ENCODE measurements around the gene NECTIN4. TPM values are rescaled to one million over a fixed set of nuclear protein-coding genes. Genes with fewer than 3 reads are reported as not detected.

Gene NECTIN4
- total RNA-seq, 1 donor from 2014 or later, result 42.7 TPM

DNA sequence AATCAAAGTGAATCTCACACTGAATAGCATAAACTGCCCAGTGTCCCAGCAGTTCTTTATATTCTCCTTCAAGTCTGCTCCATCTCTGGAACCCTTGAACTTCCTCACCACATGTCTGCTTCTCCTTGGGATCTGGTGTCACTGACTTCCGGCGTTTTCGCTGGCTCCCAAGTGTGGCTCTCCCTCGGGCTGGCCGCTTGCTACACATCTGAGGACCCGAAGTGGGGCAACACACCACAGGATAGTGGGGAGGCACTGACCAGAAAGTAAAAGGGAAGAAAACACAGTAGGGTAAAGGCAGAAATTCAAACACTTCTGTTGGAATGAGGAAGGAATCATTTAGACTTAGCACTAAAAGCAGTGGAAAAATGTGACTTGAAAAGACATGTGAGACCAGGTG, 33.6 kb upstream of the NECTIN4 start:
- peaks cover 0 to 62% of the 10 kb centered on the region in 2 donors for H3K36me3 ChIP-seq

DNA sequence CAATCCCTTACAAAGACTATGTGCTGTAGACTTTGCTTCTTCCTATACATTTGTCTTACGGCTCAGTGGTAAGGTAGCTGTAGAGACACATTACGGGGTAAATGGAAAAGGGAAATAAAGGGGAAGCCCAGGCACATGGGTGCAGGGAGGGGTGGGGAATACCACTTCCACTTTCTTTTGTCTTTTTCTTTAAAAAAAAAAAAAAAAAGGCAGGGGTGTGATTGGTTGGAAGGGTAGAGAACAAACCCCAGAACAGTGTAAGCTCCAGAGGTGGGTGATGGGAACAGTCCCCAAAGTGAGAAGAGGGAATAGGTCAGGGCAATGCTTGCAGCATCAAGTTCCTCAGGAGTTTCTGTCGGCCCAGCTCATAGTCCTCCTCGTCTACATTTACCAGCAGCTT, 32.5 kb upstream of the NECTIN4 start:
- DNase-seq (ENCODE audit: extremely low spot score in 2 of 2), result no peak
- Histone ChIP-seq H3K4me1 (peaks cover 24% of the 10 kb centered on the region), H3K27me3 (no peaks in the 10 kb centered on the region), H3K36me3 (peaks cover 0 to 57% of the 10 kb centered on the region in 2 donors), H3K4me3 (no peak overlapping the region), H3K9me3 (no peaks in the 10 kb centered on the region), H3K27ac (no peak overlapping the region)
- TF ChIP-seq POLR2A (IDR thresholded peaks at IDR 0.05), result no peak
- no peak for TF ChIP-seq POLR2AphosphoS5 (IDR thresholded peaks at IDR 0.05; ENCODE audit: insufficient read depth in 1 of 2, low read depth in 1 of 2)
- TF ChIP-seq, protein P1, sequence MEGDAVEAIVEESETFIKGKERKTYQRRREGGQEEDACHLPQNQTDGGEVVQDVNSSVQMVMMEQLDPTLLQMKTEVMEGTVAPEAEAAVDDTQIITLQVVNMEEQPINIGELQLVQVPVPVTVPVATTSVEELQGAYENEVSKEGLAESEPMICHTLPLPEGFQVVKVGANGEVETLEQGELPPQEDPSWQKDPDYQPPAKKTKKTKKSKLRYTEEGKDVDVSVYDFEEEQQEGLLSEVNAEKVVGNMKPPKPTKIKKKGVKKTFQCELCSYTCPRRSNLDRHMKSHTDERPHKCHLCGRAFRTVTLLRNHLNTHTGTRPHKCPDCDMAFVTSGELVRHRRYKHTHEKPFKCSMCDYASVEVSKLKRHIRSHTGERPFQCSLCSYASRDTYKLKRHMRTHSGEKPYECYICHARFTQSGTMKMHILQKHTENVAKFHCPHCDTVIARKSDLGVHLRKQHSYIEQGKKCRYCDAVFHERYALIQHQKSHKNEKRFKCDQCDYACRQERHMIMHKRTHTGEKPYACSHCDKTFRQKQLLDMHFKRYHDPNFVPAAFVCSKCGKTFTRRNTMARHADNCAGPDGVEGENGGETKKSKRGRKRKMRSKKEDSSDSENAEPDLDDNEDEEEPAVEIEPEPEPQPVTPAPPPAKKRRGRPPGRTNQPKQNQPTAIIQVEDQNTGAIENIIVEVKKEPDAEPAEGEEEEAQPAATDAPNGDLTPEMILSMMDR (IDR thresholded peaks at IDR 0.05), result no peak
- intact Hi-C loops (cut with DNase I), result no loop called here

More for the DNA sequence above, 33.6 kb upstream of the NECTIN4 start:
- Histone ChIP-seq H3K27ac (no peak overlapping the region), H3K4me3 (no peak overlapping the region), H3K27me3 (no peaks in the 10 kb centered on the region), H3K9me3 (no peaks in the 10 kb centered on the region), H3K4me1 (peaks cover 25% of the 10 kb centered on the region)
- no peak for DNase-seq (ENCODE audit: extremely low spot score in 2 of 2)
- TF ChIP-seq POLR2AphosphoS5 (IDR thresholded peaks at IDR 0.05; ENCODE audit: insufficient read depth in 1 of 2, low read depth in 1 of 2), result no peak
- no peak for TF ChIP-seq POLR2A (IDR thresholded peaks at IDR 0.05)
- TF ChIP-seq, protein P1 (IDR thresholded peaks at IDR 0.05), result no peak
- intact Hi-C loops (cut with DNase I), result no loop called here

DNA sequence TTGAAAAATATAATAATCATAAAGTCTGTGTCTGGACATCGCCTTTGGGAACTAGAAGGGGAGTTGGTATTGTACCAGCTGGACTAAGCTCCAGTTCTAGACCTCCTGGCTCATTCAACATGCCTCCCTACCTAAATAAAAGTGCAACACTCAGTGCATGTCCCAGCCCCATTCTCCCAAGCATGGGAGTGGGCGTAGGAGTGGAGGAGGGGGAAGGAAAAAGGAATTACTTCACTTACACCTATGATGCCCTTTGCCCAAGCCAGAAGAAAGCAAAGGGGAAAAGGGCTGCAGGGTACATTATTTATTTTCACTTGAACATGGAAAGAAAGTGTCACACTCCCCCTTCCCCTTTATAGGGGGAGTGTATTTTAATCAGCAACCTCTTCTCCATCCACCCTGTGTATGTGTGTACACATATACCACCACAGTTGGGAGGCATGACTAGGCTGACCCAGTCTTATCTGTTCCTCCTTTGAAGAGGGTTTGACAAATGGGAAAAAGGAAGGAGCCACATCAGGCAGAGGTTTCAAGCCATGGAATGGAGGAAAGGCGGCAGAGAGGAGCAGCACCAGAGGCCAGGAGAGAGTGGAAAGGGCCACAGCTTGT, 31.8 kb upstream of the NECTIN4 start:
- Histone ChIP-seq H3K4me3 (no peak overlapping the region), H3K36me3 (peaks cover 0 to 57% of the 10 kb centered on the region in 2 donors), H3K4me1 (peaks cover 31% of the 10 kb centered on the region), H3K27ac (no peak overlapping the region), H3K27me3 (no peaks in the 10 kb centered on the region), H3K9me3 (no peaks in the 10 kb centered on the region)
- intact Hi-C loops (cut with DNase I), result no loop called here
- no peak for TF ChIP-seq POLR2AphosphoS5 (IDR thresholded peaks at IDR 0.05; ENCODE audit: insufficient read depth in 1 of 2, low read depth in 1 of 2)
- TF ChIP-seq, protein P1 (IDR thresholded peaks at IDR 0.05), result no peak
- TF ChIP-seq POLR2A (IDR thresholded peaks at IDR 0.05), result no peak
- DNase-seq (ENCODE audit: extremely low spot score in 2 of 2), result no peak

DNA sequence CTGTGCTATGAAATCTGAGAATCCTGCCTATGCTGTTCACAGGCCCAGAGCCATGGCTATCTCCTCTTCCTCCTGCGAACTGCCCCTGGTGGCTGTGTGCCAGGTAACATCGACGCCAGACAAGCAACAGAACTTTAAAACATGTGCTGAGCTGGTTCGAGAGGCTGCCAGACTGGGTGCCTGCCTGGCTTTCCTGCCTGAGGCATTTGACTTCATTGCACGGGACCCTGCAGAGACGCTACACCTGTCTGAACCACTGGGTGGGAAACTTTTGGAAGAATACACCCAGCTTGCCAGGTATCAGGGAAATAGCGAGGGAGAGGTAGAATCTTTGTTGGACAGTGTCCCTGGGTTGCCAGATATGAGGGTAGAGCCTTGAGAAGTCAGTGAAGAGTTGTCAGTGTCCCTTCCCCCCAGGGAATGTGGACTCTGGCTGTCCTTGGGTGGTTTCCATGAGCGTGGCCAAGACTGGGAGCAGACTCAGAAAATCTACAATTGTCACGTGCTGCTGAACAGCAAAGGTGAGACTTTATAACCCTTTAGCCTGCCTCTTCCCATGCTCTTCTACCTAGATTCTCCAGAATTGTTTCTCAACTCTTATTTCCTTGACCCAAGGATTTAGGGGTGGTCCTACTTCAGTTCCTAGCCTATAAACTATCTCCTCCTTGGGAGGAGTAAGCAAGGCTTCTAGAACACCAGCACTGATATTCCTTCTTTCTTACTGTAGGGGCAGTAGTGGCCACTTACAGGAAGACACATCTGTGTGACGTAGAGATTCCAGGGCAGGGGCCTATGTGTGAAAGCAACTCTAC, 29.9 kb upstream of the NECTIN4 start:
- no peaks in the 10 kb centered on the region for H3K9me3 ChIP-seq
- H3K36me3 ChIP-seq, result peaks cover 0 to 44% of the 10 kb centered on the region in 2 donors
- peak overlapping the region; percentile 94 to 99 for H3K4me3 ChIP-seq
- no peaks in the 10 kb centered on the region for H3K27me3 ChIP-seq
- H3K4me1 ChIP-seq, result peaks cover 48% of the 10 kb centered on the region
- TF ChIP-seq, protein P1 (IDR thresholded peaks at IDR 0.05), result no peak
- TF ChIP-seq POLR2AphosphoS5 (IDR thresholded peaks at IDR 0.05; ENCODE audit: insufficient read depth in 1 of 2, low read depth in 1 of 2) (no peak), POLR2A (IDR thresholded peaks at IDR 0.05) (no peak)
- intact Hi-C loops (cut with DNase I), result no loop called here
- DNase-seq (ENCODE audit: extremely low spot score in 2 of 2), result no peak
- peak overlapping the region; percentile 94 for H3K27ac ChIP-seq

Data from vagina (tissue), 2 donors.